GM21367 (cell line): Measurements from ENCODE around the gene PLEKHO1.
"Not testable (repeated sequence)": the region's sequence is repeated elsewhere in the genome, so short reads cannot be mapped to it uniquely, and the experiment has no call there.

Experiments used
- ATAC-seq: cut with Tn5 transposase; IDR thresholded peaks from one replicate; pipeline ENCODE4 v1.9.1; 2021; ENCODE audit not compliant: unreplicated experiment

Gene PLEKHO1

GRCh38 chr1:150149271-150150132 is at the start of gene PLEKHO1:
Gene PLEKHO1, plus strand, starts transcription at chr1:150149916. Its CDS starts 342 bp downstream, at chr1:150150258.
- ATAC-seq: no peak

- ATAC-seq: no peak
These were observed 46.7 kb upstream of the PLEKHO1 start for GRCh38 chr1:150102986-150103385.

GRCh38 chr1:150106341-150106740 is 43.4 kb upstream of the PLEKHO1 start:
- ATAC-seq: no peak

GRCh38 chr1:150109586-150109985 is 40.1 kb upstream of the PLEKHO1 start:
- no peak for ATAC-seq

- ATAC-seq: no peak
These were observed 39.6 kb upstream of the PLEKHO1 start for GRCh38 chr1:150110116-150110515.

GRCh38 chr1:150111670-150112069 is 38.0 kb upstream of the PLEKHO1 start:
- no peak for ATAC-seq

GRCh38 chr1:150115121-150115520 is 34.6 kb upstream of the PLEKHO1 start:
- no peak for ATAC-seq

GRCh38 chr1:150118716-150119115 is 31.0 kb upstream of the PLEKHO1 start:
- ATAC-seq: no peak

GRCh38 chr1:150121236-150121862 is 28.4 kb upstream of the PLEKHO1 start:
- ATAC-seq: no peak

GRCh38 chr1:150126811-150127210 is 22.9 kb upstream of the PLEKHO1 start:
- ATAC-seq: no peak

GRCh38 chr1:150127464-150127863 is 22.3 kb upstream of the PLEKHO1 start:
- ATAC-seq: no peak

- ATAC-seq: no peak
These were observed 21.8 kb upstream of the PLEKHO1 start for GRCh38 chr1:150127868-150128267.

- ATAC-seq: no peak
These were observed 17.3 kb upstream of the PLEKHO1 start for GRCh38 chr1:150132372-150132771.

- ATAC-seq: no peak
These were observed 15.2 kb upstream of the PLEKHO1 start for GRCh38 chr1:150134537-150134936.

GRCh38 chr1:150135400-150135799 is 14.3 kb upstream of the PLEKHO1 start:
- not testable (repeated sequence) for ATAC-seq

GRCh38 chr1:150138044-150138443 is 11.7 kb upstream of the PLEKHO1 start:
- ATAC-seq: no peak

GRCh38 chr1:150141452-150141851 is 8.3 kb upstream of the PLEKHO1 start:
- no peak for ATAC-seq

GRCh38 chr1:150142083-150142482 is 7.6 kb upstream of the PLEKHO1 start:
- no peak for ATAC-seq

- no peak for ATAC-seq
These were observed 5.1 kb upstream of the PLEKHO1 start for GRCh38 chr1:150144606-150145005.

- not testable (repeated sequence) for ATAC-seq
These were observed 3.7 kb upstream of the PLEKHO1 start for GRCh38 chr1:150146016-150146415.

GRCh38 chr1:150146849-150147542 is 2.7 kb upstream of the PLEKHO1 start:
- no peak for ATAC-seq

GRCh38 chr1:150148837-150149270 is 862 bp upstream of the PLEKHO1 start:
- no peak for ATAC-seq
